HepG2 (cell line): ENCODE results near the gene CDK10. TPM values are rescaled to one million over a fixed set of nuclear protein-coding genes. Genes with fewer than 3 reads are reported as not detected.

ENCODE experiments used
- ATAC-seq: fragments of 200-7000 bp; cut with Tn5 transposase; 3 replicates; pipeline ENCODE4 v1.9.1; 2020; ENCODE audit warnings: mild to moderate bottlenecking, moderate library complexity
- BruUV-seq: library from RNA; stranded (reverse); fragments of 400-500 nt; replicated peaks from 2 replicates; lab custom pipeline; 2021; lab: Mats Ljungman, UMichigan
- CTCF ChIA-PET: fragments of 300-600 bp; formaldehyde crosslinking; extraction: SDS; loops from one replicate; lab custom pipeline; 2021; ENCODE audit warnings: low total read pairs, inconsistent platforms, low intra/inter-chr PET ratio; lab: Yijun Ruan, JAX
- POLR2A ChIA-PET: fragments of 350-600 bp; sonication (Branson Sonifier 250); formaldehyde crosslinking; loops from one replicate; lab custom pipeline; 2020; ENCODE audit warnings: antibody characterized with exemption, inconsistent platforms; lab: Yijun Ruan, JAX
- DNase-seq: peaks from one replicate; pipeline ENCODE4 v3.0.0-alpha.2; 2015; ENCODE audit warnings: low spot score
- FAIRE-seq: peaks from 3 replicates; lab custom pipeline; 2011; peaks lifted over from hg19 to GRCh38; lab: Jason Lieb, UNC
- H2AFZ ChIP-seq: one replicate; pipeline ENCODE4 v1.6.1; 2011; ENCODE audit warnings: low read length, inconsistent platforms
- H3K27ac ChIP-seq: fragments of 300-600 bp; 3 replicates; pipeline ENCODE4 v1.8.0; 2011; ENCODE audit warnings: mixed run types, mild to moderate bottlenecking, mixed read lengths, low read length, inconsistent platforms; ENCODE audit not compliant: insufficient read depth; ENCODE audit errors: extremely low read length
- H3K27me3 ChIP-seq, 2 experiments: fragments of 200-600 bp in 1 of 2; 2 replicates in 1 of 2; 3 replicates in 1 of 2; pipeline versions ENCODE4 v1.6.0 to v1.8.0; 2011; ENCODE audit warnings: low read length in 2 of 2, mild to moderate bottlenecking in 2 of 2, moderate library complexity in 2 of 2, inconsistent platforms in 1 of 2; ENCODE audit not compliant: insufficient read depth in 2 of 2, control insufficient read depth in 1 of 2
- H3K36me3 ChIP-seq, 2 experiments: fragments of 200-600 bp in 1 of 2; replicated peaks in 1 of 2; 2 replicates in 1 of 2; 3 replicates in 1 of 2; pipeline versions ENCODE4 v1.5.1 to v1.8.0; 2011; ENCODE audit warnings: low read length in 2 of 2, inconsistent platforms in 1 of 2; ENCODE audit not compliant: insufficient read depth in 2 of 2, control insufficient read depth in 1 of 2
- H3K4me1 ChIP-seq: 2 replicates; pipeline ENCODE4 v1.5.1; 2012; ENCODE audit warnings: low read length, inconsistent platforms; ENCODE audit not compliant: insufficient read depth
- H3K4me2 ChIP-seq: 2 replicates; pipeline ENCODE4 v1.6.0; 2011; ENCODE audit warnings: low read depth, low read length, inconsistent platforms
- H3K4me3 ChIP-seq, 3 experiments: fragments of 200-600 bp in 1 of 3; sonication (generic), shearing (Covaris generic) in 1 of 3; replicated peaks in 1 of 3; 2 replicates each; pipeline ENCODE4 v1.5.1; 2011 to 2016; ENCODE audit warnings: low read length in 3 of 3, inconsistent platforms in 2 of 3, low read depth in 2 of 3, mild to moderate bottlenecking in 2 of 3, control low read depth in 1 of 3, mixed read lengths in 1 of 3; ENCODE audit not compliant: insufficient read depth in 1 of 3
- H3K79me2 ChIP-seq: one replicate; pipeline ENCODE4 v1.6.1; 2011; ENCODE audit warnings: low read length, inconsistent platforms; ENCODE audit not compliant: insufficient read depth
- H3K9ac ChIP-seq: 2 replicates; pipeline ENCODE4 v1.6.0; 2011; ENCODE audit warnings: mild to moderate bottlenecking, low read depth, low read length, inconsistent platforms; ENCODE audit not compliant: insufficient read depth
- H3K9me3 ChIP-seq: 2 replicates; pipeline ENCODE4 v1.5.1; 2012; ENCODE audit warnings: mild to moderate bottlenecking, low read length
- H4K20me1 ChIP-seq: 2 replicates; pipeline ENCODE4 v1.6.0; 2011; ENCODE audit warnings: inconsistent platforms, mild to moderate bottlenecking, low read length, moderate library complexity; ENCODE audit not compliant: insufficient read depth
- ADNP ChIP-seq: sonication (generic); formaldehyde crosslinking; IDR thresholded peaks from 2 replicates; pipeline ENCODE4 v1.4.0; 2020; ENCODE audit warnings: missing genetic modification reagents
- ARNT ChIP-seq: fragments of 450-650 bp; IDR thresholded peaks from 2 replicates; pipeline ENCODE4 v1.6.1; 2017
- KLF9 ChIP-seq: IDR thresholded peaks from 2 replicates; pipeline ENCODE4 v1.6.1; 2016; ENCODE audit warnings: low read depth
- ZMYM4 ChIP-seq: sonication (generic); formaldehyde crosslinking; IDR thresholded peaks from 2 replicates; pipeline ENCODE4 v1.8.1; 2023; ENCODE audit warnings: mild to moderate bottlenecking, missing genetic modification reagents
- ZNF546 ChIP-seq: sonication (generic); formaldehyde crosslinking; conservative IDR thresholded peaks from 2 replicates; pipeline ENCODE4 v1.8.1; 2023; ENCODE audit warnings: mild to moderate bottlenecking, missing genetic modification reagents
- ZNF577 ChIP-seq: sonication (generic); formaldehyde crosslinking; IDR thresholded peaks from 2 replicates; pipeline ENCODE4 v1.4.0; 2020; ENCODE audit warnings: mild to moderate bottlenecking, low read depth, missing genetic modification reagents, borderline replicate concordance
- ZNF670 ChIP-seq: sonication (generic); formaldehyde crosslinking; IDR thresholded peaks from 2 replicates; pipeline ENCODE4 v1.8.0; 2022; ENCODE audit warnings: mild to moderate bottlenecking, missing genetic modification reagents, borderline replicate concordance
- ZSCAN25 ChIP-seq: sonication (generic); formaldehyde crosslinking; IDR thresholded peaks from 2 replicates; pipeline ENCODE4 v1.8.0; 2022; ENCODE audit warnings: mild to moderate bottlenecking, missing genetic modification reagents
- WGBS: methylation state at CpG from one replicate; pipeline ENCODE4 v1.1.6; 2017; ENCODE audit warnings: low lambda C conversion rate; 5-methylcytosine and 5-hydroxymethylcytosine counted together
- in situ Hi-C: cut with HindIII; loops from 2 replicates; pipeline ENCODE4 v1.10.0; 2017; ENCODE audit warnings: low pct_unique_long_range_greater_than_20kb; ENCODE audit not compliant: extremely low pct_ligation_motif_present
- intact Hi-C: fragments of 100-400 bp; cut with micrococcal nuclease; formaldehyde crosslinking; loops from one replicate; pipeline ENCODE4 v1.10.0; 2022; ENCODE audit not compliant: unreplicated experiment
- polyA plus RNA-seq, 8 experiments: library from polyadenylated mRNA; depleted of rRNA in 3 of 8; stranded (reverse) in 7 of 8; unstranded in 1 of 8; fragments of >200 nt; fragmentation: Illumina TruSeq in 4 of 8; extraction: Trizol in 4 of 8; gene quantifications; 2 replicates each; pipeline versions ENCODE4 v1.2.1 to v1.2.3, GENCODE V29; 2011 to 2016; ENCODE audit warnings: low read depth in 4 of 8, missing spikeins in 1 of 8, mixed read lengths in 1 of 8; ENCODE audit not compliant: insufficient read depth in 1 of 8
- total RNA-seq, 5 experiments: library from RNA; depleted of rRNA; stranded (reverse); fragments of >200 nt; fragmentation: Illumina TruSeq; extraction: Trizol; gene quantifications; 2 replicates each; pipeline ENCODE4 v1.2.3, GENCODE V29; 2016; ENCODE audit warnings: low read depth in 1 of 5
- TF ChIP-seq, protein P1 (sequence below): sonication (generic); formaldehyde crosslinking; conservative IDR thresholded peaks from 2 replicates; pipeline ENCODE4 v1.4.0; 2020; ENCODE audit warnings: missing genetic modification reagents
- TF ChIP-seq, protein P2 (sequence below): sonication (generic); formaldehyde crosslinking; IDR thresholded peaks from 2 replicates; pipeline ENCODE4 v1.4.0; 2020; ENCODE audit warnings: missing genetic modification reagents
- TF ChIP-seq, protein P3 (sequence below): sonication (generic); formaldehyde crosslinking; IDR thresholded peaks from 2 replicates; pipeline ENCODE4 v1.5.0; 2020; ENCODE audit warnings: missing genetic modification reagents, mild to moderate bottlenecking, borderline replicate concordance

The CDK10 gene
- total and polyA plus RNA-seq, 2 of the 13 experiments (the other 11 are each of a cell fraction or from before 2014, with no cell fraction given) = 2.5 to 3.9 TPM

DNA sequence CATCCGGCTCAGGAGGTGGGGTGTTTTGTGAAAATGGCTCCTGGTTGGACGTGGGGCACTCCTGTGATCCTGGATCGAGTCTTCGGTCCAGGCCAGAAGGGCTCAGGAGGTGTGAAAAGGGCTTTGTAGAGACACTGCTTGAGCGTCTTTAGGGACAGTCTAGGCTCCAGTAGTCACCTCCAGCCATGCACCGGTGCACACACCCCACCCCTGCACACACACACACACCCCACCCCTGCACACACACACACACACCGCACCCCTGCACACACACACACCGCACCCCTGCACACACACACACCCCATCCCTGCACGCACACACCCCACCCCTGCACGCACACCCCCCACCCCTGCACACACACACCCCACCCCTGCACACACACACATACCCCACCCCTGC, 48.0 kb upstream of the CDK10 start:
- WGBS = 89% methylated on average over 10 of the region's 10 CpGs
- H3K4me2 ChIP-seq = no peak overlapping the region
- no peak for FAIRE-seq
- ATAC-seq = no peak
- TF ChIP-seq ZSCAN25 (CRISPR knock-in tag) = peak; percentile 95
- TF ChIP-seq, protein P1, sequence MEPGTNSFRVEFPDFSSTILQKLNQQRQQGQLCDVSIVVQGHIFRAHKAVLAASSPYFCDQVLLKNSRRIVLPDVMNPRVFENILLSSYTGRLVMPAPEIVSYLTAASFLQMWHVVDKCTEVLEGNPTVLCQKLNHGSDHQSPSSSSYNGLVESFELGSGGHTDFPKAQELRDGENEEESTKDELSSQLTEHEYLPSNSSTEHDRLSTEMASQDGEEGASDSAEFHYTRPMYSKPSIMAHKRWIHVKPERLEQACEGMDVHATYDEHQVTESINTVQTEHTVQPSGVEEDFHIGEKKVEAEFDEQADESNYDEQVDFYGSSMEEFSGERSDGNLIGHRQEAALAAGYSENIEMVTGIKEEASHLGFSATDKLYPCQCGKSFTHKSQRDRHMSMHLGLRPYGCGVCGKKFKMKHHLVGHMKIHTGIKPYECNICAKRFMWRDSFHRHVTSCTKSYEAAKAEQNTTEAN = no peak
- ChIA-PET CTCF (no interaction called here), POLR2A (no interaction called here)
- H3K27me3 ChIP-seq = no peaks in the 10 kb centered on the region
- H3K36me3 ChIP-seq = no peaks in the 10 kb centered on the region
- H3K4me3 ChIP-seq = no peak overlapping the region
- no peaks in the 10 kb centered on the region for H4K20me1 ChIP-seq
- H3K27ac ChIP-seq = no peak overlapping the region
- H3K79me2 ChIP-seq = no peaks in the 10 kb centered on the region
- H3K9me3 ChIP-seq = no peaks in the 10 kb centered on the region
- H3K4me1 ChIP-seq = peaks cover 21% of the 10 kb centered on the region
- H2AFZ ChIP-seq = no peak overlapping the region
- H3K9ac ChIP-seq = no peak overlapping the region
- in situ Hi-C loops (no loop called here), intact Hi-C loops (no loop called here)
- no TSS peak for BruUV-seq
- DNase-seq = no peak

DNA sequence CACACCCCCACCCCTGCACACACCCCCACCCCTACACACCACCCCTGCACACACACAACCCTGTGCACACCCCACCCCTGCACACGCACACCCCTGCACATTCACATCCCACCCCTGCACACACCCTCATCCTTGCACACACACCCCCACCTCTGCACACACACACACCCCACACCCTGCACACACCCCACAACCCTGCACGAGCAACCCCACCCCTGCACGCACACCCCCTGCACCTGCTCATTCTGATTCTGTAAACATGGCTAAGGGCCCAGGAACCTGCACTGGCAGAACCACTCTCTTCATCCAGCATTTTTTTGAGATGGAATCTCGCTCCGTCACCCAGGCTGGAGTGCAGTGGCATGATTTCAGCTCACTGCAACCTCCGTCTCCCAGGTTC, 47.1 kb upstream of the CDK10 start:
- H3K9ac ChIP-seq = no peak overlapping the region
- DNase-seq (no peak), ATAC-seq (no peak), FAIRE-seq (no peak)
- intact Hi-C loops (no loop called here), in situ Hi-C loops (no loop called here)
- no peak overlapping the region for H3K4me3 ChIP-seq
- ChIA-PET CTCF (interaction anchor here (2.7 kb wide), 1 partner anchor 24 kb away, joined by 34 read pairs; no protein-coding TSS in a partner anchor), POLR2A (no interaction called here)
- H3K9me3 ChIP-seq = no peaks in the 10 kb centered on the region
- no TSS peak for BruUV-seq
- WGBS = 82% methylated on average over 6 of the region's 6 CpGs
- no peaks in the 10 kb centered on the region for H3K27me3 ChIP-seq
- H3K79me2 ChIP-seq = no peaks in the 10 kb centered on the region
- H3K36me3 ChIP-seq = no peaks in the 10 kb centered on the region
- H3K4me2 ChIP-seq = no peak overlapping the region
- no peak overlapping the region for H3K27ac ChIP-seq
- H2AFZ ChIP-seq = no peak overlapping the region
- H3K4me1 ChIP-seq = peaks cover 18% of the 10 kb centered on the region
- TF ChIP-seq ZNF577 (CRISPR knock-in tag) (no peak), ZNF670 (CRISPR knock-in tag) (no peak), ZMYM4 (CRISPR knock-in tag) (no peak), KLF9 (CRISPR knock-in tag) (no peak), ADNP (no peak), ARNT (no peak), ZNF546 (no peak)
- TF ChIP-seq, protein P2, sequence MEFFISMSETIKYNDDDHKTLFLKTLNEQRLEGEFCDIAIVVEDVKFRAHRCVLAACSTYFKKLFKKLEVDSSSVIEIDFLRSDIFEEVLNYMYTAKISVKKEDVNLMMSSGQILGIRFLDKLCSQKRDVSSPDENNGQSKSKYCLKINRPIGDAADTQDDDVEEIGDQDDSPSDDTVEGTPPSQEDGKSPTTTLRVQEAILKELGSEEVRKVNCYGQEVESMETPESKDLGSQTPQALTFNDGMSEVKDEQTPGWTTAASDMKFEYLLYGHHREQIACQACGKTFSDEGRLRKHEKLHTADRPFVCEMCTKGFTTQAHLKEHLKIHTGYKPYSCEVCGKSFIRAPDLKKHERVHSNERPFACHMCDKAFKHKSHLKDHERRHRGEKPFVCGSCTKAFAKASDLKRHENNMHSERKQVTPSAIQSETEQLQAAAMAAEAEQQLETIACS = no peak
- TF ChIP-seq, protein P3, sequence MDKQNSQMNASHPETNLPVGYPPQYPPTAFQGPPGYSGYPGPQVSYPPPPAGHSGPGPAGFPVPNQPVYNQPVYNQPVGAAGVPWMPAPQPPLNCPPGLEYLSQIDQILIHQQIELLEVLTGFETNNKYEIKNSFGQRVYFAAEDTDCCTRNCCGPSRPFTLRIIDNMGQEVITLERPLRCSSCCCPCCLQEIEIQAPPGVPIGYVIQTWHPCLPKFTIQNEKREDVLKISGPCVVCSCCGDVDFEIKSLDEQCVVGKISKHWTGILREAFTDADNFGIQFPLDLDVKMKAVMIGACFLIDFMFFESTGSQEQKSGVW = no peak
- no peaks in the 10 kb centered on the region for H4K20me1 ChIP-seq
